B cell (primary cell): ENCODE results near the gene LRRC4B. TPM values are rescaled to one million over a fixed set of nuclear protein-coding genes. Genes with fewer than 3 reads are reported as not detected.
A peak's percentile ranks its signal among the peaks of the same experiment; 100 is the strongest.

Experiments used
- ATAC-seq: fragments of 200-7000 bp; cut with Tn5 transposase; one replicate; pipeline ENCODE4 v1.10.0; 2021; ENCODE audit warnings: low read depth, mild to moderate bottlenecking, moderate number of reproducible peaks, moderate library complexity
- CTCF ChIA-PET: fragments of 350-600 bp; sonication (Branson Sonifier 250); formaldehyde crosslinking; loops from one replicate; lab custom pipeline; 2021; ENCODE audit warnings: antibody characterized with exemption, inconsistent platforms; lab: Charles Lee
- POLR2A ChIA-PET: fragments of 350-600 bp; sonication (Branson Sonifier 250); formaldehyde crosslinking; loops from one replicate; lab custom pipeline; 2021; ENCODE audit warnings: antibody characterized with exemption; lab: Charles Lee
- DNase-seq: peaks from one replicate; pipeline ENCODE4 v3.0.0; 2013
- H2AFZ ChIP-seq: 2 replicates; pipeline ENCODE4 v1.6.1; 2012; ENCODE audit warnings: mild to moderate bottlenecking, low read depth, low read length; ENCODE audit not compliant: insufficient read depth, poor library complexity, severe bottlenecking
- H3K27ac ChIP-seq, 2 donors: 1 replicate in 1 of 2; 2 replicates in 1 of 2; pipeline ENCODE4 v1.5.1; 2012 to 2013; ENCODE audit warnings: low read length in 2 of 2, mild to moderate bottlenecking in 2 of 2, moderate library complexity in 1 of 2
- H3K27me3 ChIP-seq, 4 experiments: fragments of 200-600 bp in 1 of 4; sonication (generic) in 1 of 4; replicated peaks in 1 of 4; 1 replicate in 2 of 4; 2 replicates in 2 of 4; pipeline versions ENCODE4 v1.6.1 to v1.7.0; 2013 to 2016; ENCODE audit warnings: low read length in 3 of 4, mild to moderate bottlenecking in 2 of 4, mixed read lengths in 1 of 4, moderate library complexity in 1 of 4; ENCODE audit not compliant: insufficient read depth in 4 of 4, control insufficient read depth in 3 of 4; ENCODE audit errors: control extremely low read depth in 1 of 4
- H3K36me3 ChIP-seq, 2 experiments: replicated peaks in 1 of 2; 1 replicate in 1 of 2; 2 replicates in 1 of 2; pipeline versions ENCODE4 v1.6.1 to v1.7.1; 2013; ENCODE audit warnings: low read length in 1 of 2; ENCODE audit not compliant: insufficient read depth in 2 of 2, control insufficient read depth in 1 of 2; ENCODE audit errors: control extremely low read depth in 1 of 2, extremely low read depth in 1 of 2
- H3K4me1 ChIP-seq, 2 donors: fragments of 200-600 bp in 1 of 2; sonication (generic) in 1 of 2; 1 replicate in 1 of 2; 2 replicates in 1 of 2; pipeline versions ENCODE4 v1.5.1 to v1.6.1; 2013 to 2017; ENCODE audit warnings: low read length in 2 of 2; ENCODE audit not compliant: control insufficient read depth in 2 of 2, insufficient read depth in 2 of 2
- H3K4me2 ChIP-seq: replicated peaks from 2 replicates; pipeline ENCODE3; 2012; ENCODE audit warnings: mild to moderate bottlenecking, low read depth, low read length; ENCODE audit not compliant: poor library complexity, severe bottlenecking
- H3K4me3 ChIP-seq, 5 experiments: fragments of 200-600 bp in 1 of 5; sonication (generic) in 1 of 5; 1 replicate in 3 of 5; 2 replicates in 2 of 5; pipeline versions ENCODE4 v1.5.1 to v1.7.0; 2011 to 2016; ENCODE audit warnings: low read length in 4 of 5, mild to moderate bottlenecking in 4 of 5, low read depth in 2 of 5, control low read depth in 1 of 5, moderate library complexity in 1 of 5; ENCODE audit not compliant: insufficient read depth in 1 of 5; ENCODE audit errors: control extremely low read depth in 1 of 5, extremely low read depth in 1 of 5
- H3K79me2 ChIP-seq: fragments of 200-600 bp; sonication (generic); one replicate; pipeline ENCODE4 v1.6.0; 2016; ENCODE audit warnings: low read length; ENCODE audit not compliant: control insufficient read depth, insufficient read depth
- H3K9ac ChIP-seq: fragments of 200-600 bp; sonication (generic); 2 replicates; pipeline ENCODE4 v1.6.1; 2017; ENCODE audit warnings: mild to moderate bottlenecking, low read length, moderate library complexity
- H3K9me3 ChIP-seq, 3 donors: one replicate each; pipeline versions ENCODE4 v1.6.1 to v1.7.1; 2013; ENCODE audit warnings: low read length in 2 of 3; ENCODE audit not compliant: control insufficient read depth in 2 of 3, insufficient read depth in 1 of 3; ENCODE audit errors: control extremely low read depth in 1 of 3
- H4K20me1 ChIP-seq: 2 replicates; pipeline ENCODE4 v1.6.0; 2012; ENCODE audit warnings: mild to moderate bottlenecking, low read length; ENCODE audit not compliant: insufficient read depth, control insufficient read depth, poor library complexity, severe bottlenecking
- H3K27ac Mint-ChIP-seq: one replicate; pipeline ENCODE4 v1.8.0; 2021; ENCODE audit warnings: mixed read lengths
- H3K27me3 Mint-ChIP-seq: one replicate; pipeline ENCODE4 v1.8.0; 2021; ENCODE audit warnings: mixed read lengths
- H3K4me1 Mint-ChIP-seq: one replicate; pipeline ENCODE4 v1.8.0; 2021; ENCODE audit warnings: mixed read lengths
- H3K4me3 Mint-ChIP-seq: one replicate; pipeline ENCODE4 v1.8.0; 2021; ENCODE audit warnings: mixed read lengths
- H3K9me3 Mint-ChIP-seq: one replicate; pipeline ENCODE4 v1.8.0; 2022; ENCODE audit warnings: mixed read lengths; ENCODE audit not compliant: insufficient read depth
- CTCF ChIP-seq: fragments of 200-600 bp; IDR thresholded peaks from one replicate; pipeline ENCODE4 v1.8.0; 2022; ENCODE audit warnings: antibody characterized with exemption, mild to moderate bottlenecking
- EZH2 ChIP-seq: IDR thresholded peaks from 2 replicates; pipeline ENCODE4 v1.6.1; 2012; ENCODE audit warnings: borderline replicate concordance, low read depth, mild to moderate bottlenecking, moderate library complexity, low read length; ENCODE audit not compliant: insufficient read depth, poor library complexity, severe bottlenecking
- WGBS: methylation state at CpG from one replicate; pipeline ENCODE4 v1.1.5; 2013; ENCODE audit warnings: missing lambda C conversion rate; ENCODE audit not compliant: insufficient coverage; 5-methylcytosine and 5-hydroxymethylcytosine counted together
- intact Hi-C: fragments of 100-400 bp; cut with micrococcal nuclease; formaldehyde crosslinking; loops from one replicate; pipeline ENCODE4 v1.10.0; 2022
- polyA plus RNA-seq: library from polyadenylated mRNA; depleted of rRNA; stranded (reverse); fragments of >200 nt; gene quantifications from 2 replicates; pipeline ENCODE4 v1.2.3, GENCODE V29; 2012
- total RNA-seq, 2 donors: library from RNA; stranded (reverse); fragments of 120-200 nt in 1 of 2; gene quantifications; 1 replicate in 1 of 2; 2 replicates in 1 of 2; pipeline versions ENCODE4 v1.2.3 to v1.2.4, GENCODE V29; 2013 to 2022

The LRRC4B gene
- total and polyA plus RNA-seq, 2 donors (not counting 1 experiment from before 2014, with no cell fraction given), result 0.03 TPM; not detected in 1

- ChIA-PET POLR2A (no interaction called here), CTCF (interaction anchor here (0.6 to 4.0 kb wide), 10 partner anchors 14 to 388 kb away, joined by 3 to 17 read pairs (median 6); no protein-coding TSS in a partner anchor)
- H3K27ac Mint-ChIP-seq, result no peak overlapping the region
- Histone ChIP-seq H2AFZ (no peak overlapping the region), H3K9ac (no peak overlapping the region), H3K9me3 (peaks cover 0 to 8% (median 7%) of the 10 kb centered on the region in 3 donors), H3K4me3 (no peak overlapping the region), H3K36me3 (no peaks in the 10 kb centered on the region), H3K27ac (no peak overlapping the region), H4K20me1 (no peaks in the 10 kb centered on the region), H3K79me2 (no peaks in the 10 kb centered on the region), H3K4me1 (no peaks in the 10 kb centered on the region), H3K4me2 (no peak overlapping the region), H3K27me3 (peaks cover 0 to 8% (median 0%) of the 10 kb centered on the region in 4 experiments)
- ATAC-seq (peak; percentile 36), DNase-seq (peak; percentile 66)
- H3K4me3 Mint-ChIP-seq, result no peak overlapping the region
- peaks cover 7% of the 10 kb centered on the region for H3K9me3 Mint-ChIP-seq
- peaks cover 13% of the 10 kb centered on the region for H3K27me3 Mint-ChIP-seq
- H3K4me1 Mint-ChIP-seq, result no peaks in the 10 kb centered on the region
- WGBS, result under 1% methylated on average over 12 of the region's 15 CpGs
- TF ChIP-seq EZH2 (no peak), CTCF (peak; percentile 74)
- intact Hi-C loops, result loop anchor here (1.0 kb wide), 1 partner anchor 246 kb away; no protein-coding TSS in a partner anchor
These were observed 30.4 kb downstream of the LRRC4B start for GRCh38 chr19:50537769-50538230.

DNA sequence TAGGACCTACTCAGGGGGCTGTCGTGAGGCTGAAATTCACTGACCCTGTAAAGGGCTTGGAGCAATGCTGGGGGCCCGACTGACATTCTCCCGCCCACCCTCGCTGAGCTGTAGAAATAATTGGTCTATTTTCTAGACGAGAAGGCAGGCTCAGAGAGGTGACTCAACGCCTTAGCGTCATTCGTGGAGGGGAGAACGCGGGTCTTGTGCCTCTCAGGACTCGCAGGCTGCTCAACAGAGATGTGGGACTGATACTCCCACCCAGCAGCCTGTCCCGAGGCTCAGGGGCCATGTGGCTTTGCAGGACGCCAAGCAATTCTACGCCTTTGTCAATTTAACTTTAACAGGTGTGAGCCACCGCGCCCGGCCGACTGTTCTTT lies 30.9 kb downstream of the LRRC4B start:
- Histone ChIP-seq H3K27ac (no peak overlapping the region), H4K20me1 (no peaks in the 10 kb centered on the region), H2AFZ (no peak overlapping the region), H3K4me1 (no peaks in the 10 kb centered on the region), H3K27me3 (peaks cover 0 to 8% (median 1%) of the 10 kb centered on the region in 4 experiments), H3K9me3 (peaks cover 0 to 13% (median 12%) of the 10 kb centered on the region in 3 donors), H3K4me3 (no peak overlapping the region), H3K9ac (no peak overlapping the region), H3K79me2 (no peaks in the 10 kb centered on the region), H3K4me2 (no peak overlapping the region), H3K36me3 (no peaks in the 10 kb centered on the region)
- H3K4me3 Mint-ChIP-seq, result no peak overlapping the region
- CTCF ChIA-PET, result interaction anchor here (0.7 to 4.0 kb wide), 9 partner anchors 14 to 389 kb away, joined by 3 to 17 read pairs (median 5); no protein-coding TSS in a partner anchor
- peaks cover 18% of the 10 kb centered on the region for H3K27me3 Mint-ChIP-seq
- TF ChIP-seq CTCF (no peak), EZH2 (no peak)
- POLR2A ChIA-PET, result no interaction called here
- 75% methylated on average over 18 of the region's 18 CpGs for WGBS
- peaks cover 11% of the 10 kb centered on the region for H3K9me3 Mint-ChIP-seq
- H3K27ac Mint-ChIP-seq, result no peak overlapping the region
- intact Hi-C loops, result loop anchor here (1.0 kb wide), 1 partner anchor 246 kb away; no protein-coding TSS in a partner anchor
- no peaks in the 10 kb centered on the region for H3K4me1 Mint-ChIP-seq
- DNase-seq (no peak), ATAC-seq (no peak)
